Endothelial cell of umbilical vein (primary cell): ENCODE results near the gene COQ5. TPM values are rescaled to one million over a fixed set of nuclear protein-coding genes. Genes with fewer than 3 reads are reported as not detected.

ENCODE experiments used
- BruUV-seq: library from RNA; stranded (reverse); fragments of 400-500 nt; replicated peaks from 2 replicates; lab custom pipeline; 2021; lab: Mats Ljungman, UMichigan
- CTCF ChIA-PET: fragments of 300-600, 350-600 bp; sonication (Branson Sonifier 250); formaldehyde crosslinking; loops from one replicate; lab custom pipeline; 2021; ENCODE audit warnings: antibody characterized with exemption, inconsistent platforms; lab: Charles Lee
- POLR2A ChIA-PET: fragments of 300-600, 350-600 bp; sonication (Branson Sonifier 250); formaldehyde crosslinking; loops from one replicate; lab custom pipeline; 2021; ENCODE audit warnings: antibody characterized with exemption, inconsistent platforms; lab: Charles Lee
- DNase-seq: peaks from one replicate; pipeline ENCODE4 v3.0.0-alpha.2; 2011; ENCODE audit warnings: low read depth, low spot score
- FAIRE-seq: peaks from 2 replicates; lab custom pipeline; 2011; peaks lifted over from hg19 to GRCh38; lab: Jason Lieb, UNC
- H2AFZ ChIP-seq: 2 replicates; pipeline ENCODE4 v1.6.0; 2012; ENCODE audit warnings: low read depth, low read length, control low read depth, inconsistent platforms
- H3K27ac ChIP-seq: 2 replicates; pipeline ENCODE4 v1.5.1; 2011; ENCODE audit warnings: low read depth, mild to moderate bottlenecking, control low read depth, low read length, moderate library complexity; ENCODE audit not compliant: insufficient read depth
- H3K27me3 ChIP-seq, 2 experiments: 2 replicates each; pipeline versions ENCODE4 v1.6.0 to v1.6.1; 2011; ENCODE audit warnings: low read length in 2 of 2, mixed read lengths in 1 of 2; ENCODE audit not compliant: control insufficient read depth in 2 of 2, insufficient read depth in 2 of 2
- H3K36me3 ChIP-seq, 2 experiments: 2 replicates in 1 of 2; 3 replicates in 1 of 2; pipeline ENCODE4 v1.5.1; 2011; ENCODE audit warnings: low read length in 2 of 2, mild to moderate bottlenecking in 1 of 2, moderate library complexity in 1 of 2; ENCODE audit not compliant: control insufficient read depth in 2 of 2, insufficient read depth in 2 of 2; ENCODE audit errors: extremely low read depth in 1 of 2
- H3K4me1 ChIP-seq: 3 replicates; pipeline ENCODE4 v1.5.1; 2011; ENCODE audit warnings: mild to moderate bottlenecking, low read length; ENCODE audit not compliant: control insufficient read depth, insufficient read depth; ENCODE audit errors: extremely low read depth
- H3K4me2 ChIP-seq: 2 replicates; pipeline ENCODE4 v1.6.1; 2011; ENCODE audit warnings: low read length, control low read depth, mixed read lengths; ENCODE audit not compliant: insufficient read depth
- H3K4me3 ChIP-seq, 3 experiments: fragments of 200-600 bp in 1 of 3; sonication (generic), shearing (Covaris generic) in 1 of 3; replicated peaks in 1 of 3; 2 replicates each; pipeline ENCODE4 v1.5.1; 2011 to 2016; ENCODE audit warnings: control low read depth in 3 of 3, low read length in 3 of 3, mild to moderate bottlenecking in 2 of 3, inconsistent platforms in 1 of 3, low read depth in 1 of 3, moderate library complexity in 1 of 3; ENCODE audit not compliant: insufficient read depth in 1 of 3
- H3K79me2 ChIP-seq: 2 replicates; pipeline ENCODE4 v1.6.0; 2012; ENCODE audit warnings: low read length, inconsistent platforms; ENCODE audit not compliant: control insufficient read depth, insufficient read depth
- H3K9ac ChIP-seq: replicated peaks from 2 replicates; pipeline ENCODE3; 2011; ENCODE audit warnings: low read length, control low read depth; ENCODE audit not compliant: insufficient read depth; ENCODE audit errors: extremely low read depth
- H3K9me1 ChIP-seq: replicated peaks from 3 replicates; pipeline ENCODE4 v1.6.0; 2011; ENCODE audit warnings: mild to moderate bottlenecking, low read length; ENCODE audit not compliant: control insufficient read depth, insufficient read depth; ENCODE audit errors: extremely low read depth
- H3K9me3 ChIP-seq: replicated peaks from 2 replicates; pipeline ENCODE4 v1.5.1; 2012; ENCODE audit warnings: low read length, inconsistent platforms; ENCODE audit not compliant: control insufficient read depth, insufficient read depth
- H4K20me1 ChIP-seq: replicated peaks from 2 replicates; pipeline ENCODE3; 2011; ENCODE audit warnings: mild to moderate bottlenecking, low read length; ENCODE audit not compliant: control insufficient read depth, insufficient read depth; ENCODE audit errors: extremely low read depth
- EZH2 ChIP-seq: IDR thresholded peaks from 2 replicates; pipeline ENCODE4 v1.6.1; 2012; ENCODE audit warnings: borderline replicate concordance, low read depth, mild to moderate bottlenecking, moderate library complexity, low read length, inconsistent platforms; ENCODE audit not compliant: severe bottlenecking
- FOS ChIP-seq: IDR thresholded peaks from 2 replicates; pipeline ENCODE4 v1.6.1; 2011; ENCODE audit warnings: mild to moderate bottlenecking, low read length, moderate library complexity, borderline replicate concordance; ENCODE audit not compliant: insufficient read depth
- GATA2 ChIP-seq: IDR thresholded peaks from 2 replicates; pipeline ENCODE4 v1.7.0; 2011; ENCODE audit warnings: low read depth, mild to moderate bottlenecking, moderate library complexity, mixed read lengths, low read length; ENCODE audit not compliant: insufficient read length, insufficient read depth
- JUN ChIP-seq: IDR thresholded peaks from 2 replicates; pipeline ENCODE4 v1.6.1; 2011; ENCODE audit warnings: borderline replicate concordance, low read depth; ENCODE audit not compliant: insufficient read length, insufficient read depth
- MAX ChIP-seq: IDR thresholded peaks from 2 replicates; pipeline ENCODE4 v1.6.1; 2011; ENCODE audit not compliant: insufficient read depth, insufficient read length
- MYC ChIP-seq: IDR thresholded peaks from one replicate; pipeline ENCODE4 v1.6.1; 2011; ENCODE audit warnings: mild to moderate bottlenecking, low read depth, low read length
- POLR2A ChIP-seq: IDR thresholded peaks from 2 replicates; pipeline ENCODE4 v1.6.1; 2012; ENCODE audit warnings: low read depth, mild to moderate bottlenecking, control low read depth, low read length
- POLR2AphosphoS5 ChIP-seq: IDR thresholded peaks from 2 replicates; pipeline ENCODE4 v1.6.1; 2012; ENCODE audit warnings: low read depth, mild to moderate bottlenecking, control low read depth, low read length, moderate library complexity; ENCODE audit not compliant: insufficient read depth
- dilution Hi-C: fragments of 300-500 bp; cut with MboI; formaldehyde crosslinking; loops from one replicate; pipeline ENCODE4 v1.15.0; 2019; ENCODE audit warnings: low sequenced_read_pairs; ENCODE audit not compliant: extremely low pct_ligation_motif_present
- intact Hi-C: fragments of 100-400 bp; cut with micrococcal nuclease; formaldehyde crosslinking; loops from one replicate; pipeline ENCODE4 v1.10.0; 2022
- polyA plus RNA-seq, 4 experiments: library from polyadenylated mRNA; depleted of rRNA in 3 of 4; stranded (reverse) in 3 of 4; unstranded in 1 of 4; fragments of >200 nt; gene quantifications; 2 replicates each; pipeline versions ENCODE4 v1.2.1 to v1.2.3, GENCODE V29; 2011 to 2012; ENCODE audit warnings: missing spikeins in 1 of 4
- total RNA-seq: library from RNA; stranded (reverse); gene quantifications from 2 replicates; pipeline ENCODE4 v1.2.3, GENCODE V29; 2021
- TF ChIP-seq, protein P1 (sequence below), 2 donors: IDR thresholded peaks; 1 replicate in 1 of 2; 2 replicates in 1 of 2; pipeline ENCODE4 v1.5.1; 2011; ENCODE audit warnings: low read length in 2 of 2, mild to moderate bottlenecking in 2 of 2, moderate library complexity in 2 of 2, control low read depth in 1 of 2, inconsistent platforms in 1 of 2, low read depth in 1 of 2; ENCODE audit not compliant: insufficient read depth in 1 of 2; ENCODE audit errors: extremely low read depth in 1 of 2

COQ5 gene
- total and polyA plus RNA-seq, 2 donors (not counting 3 experiments of a cell fraction or from before 2014, with no cell fraction given): 19.7 to 23.7 TPM

DNA sequence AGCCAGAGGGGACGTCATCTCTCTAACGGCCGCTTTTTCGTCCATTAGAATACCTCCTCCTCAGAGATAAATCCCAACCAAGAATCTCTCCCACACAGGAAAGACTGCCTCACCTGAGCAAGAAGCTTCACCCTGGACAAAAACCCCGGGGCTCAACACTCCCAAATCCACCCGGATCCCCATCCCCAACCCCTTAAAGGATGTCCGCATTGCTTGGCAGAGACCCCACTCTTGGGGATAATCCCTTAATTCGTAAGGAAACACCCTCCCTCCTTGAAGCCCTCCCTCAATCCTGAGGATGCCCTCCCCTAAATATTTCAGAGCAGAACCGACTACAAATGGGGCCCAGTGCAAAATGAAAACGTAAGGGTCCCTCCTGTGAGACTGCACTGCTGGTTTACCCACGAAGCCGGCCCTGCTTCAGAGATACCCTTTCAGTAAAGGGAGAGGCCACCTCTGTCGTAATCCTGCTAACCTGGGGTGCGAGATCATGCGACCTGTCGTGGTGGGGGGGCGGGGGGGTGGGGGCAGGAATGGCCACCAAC is 33.7 kb downstream of the COQ5 start:
- Histone ChIP-seq H3K9me1 (no peaks in the 10 kb centered on the region), H3K9ac (peak overlapping the region; percentile 12), H3K4me2 (peak overlapping the region; percentile 64), H4K20me1 (peaks cover 11% of the 10 kb centered on the region), H3K27me3 (no peaks in the 10 kb centered on the region), H3K79me2 (peaks cover 24% of the 10 kb centered on the region), H3K4me1 (peaks cover 15% of the 10 kb centered on the region), H2AFZ (peak overlapping the region; percentile 4), H3K27ac (no peak overlapping the region), H3K36me3 (peaks cover 6 to 10% of the 10 kb centered on the region in 2 experiments), H3K9me3 (no peaks in the 10 kb centered on the region), H3K4me3 (peak overlapping the region; percentile 4 to 64 (median 48))
- dilution Hi-C loops (no loop called here), intact Hi-C loops (loop anchor here (1.0 kb wide), 1 partner anchor 26 kb away; the partner anchor contains the start of gene SRSF9)
- ChIA-PET CTCF (interaction anchor here (0.7 to 3.6 kb wide), 4 partner anchors 21 to 35 kb away, joined by 3 to 29 read pairs (median 6); partner anchors contain the start of gene COQ5), POLR2A (interaction anchor here (0.7 to 2.1 kb wide), 5 partner anchors 10 to 44 kb away, joined by 3 to 24 read pairs (median 6); partner anchors contain the start of gene SRSF9)
- no peak for FAIRE-seq
- no TSS peak for BruUV-seq
- no peak for DNase-seq
- no peak for TF ChIP-seq GATA2
- no peak for TF ChIP-seq POLR2AphosphoS5
- TF ChIP-seq JUN: no peak
- no peak for TF ChIP-seq POLR2A
- no peak for TF ChIP-seq FOS
- TF ChIP-seq, protein P1, sequence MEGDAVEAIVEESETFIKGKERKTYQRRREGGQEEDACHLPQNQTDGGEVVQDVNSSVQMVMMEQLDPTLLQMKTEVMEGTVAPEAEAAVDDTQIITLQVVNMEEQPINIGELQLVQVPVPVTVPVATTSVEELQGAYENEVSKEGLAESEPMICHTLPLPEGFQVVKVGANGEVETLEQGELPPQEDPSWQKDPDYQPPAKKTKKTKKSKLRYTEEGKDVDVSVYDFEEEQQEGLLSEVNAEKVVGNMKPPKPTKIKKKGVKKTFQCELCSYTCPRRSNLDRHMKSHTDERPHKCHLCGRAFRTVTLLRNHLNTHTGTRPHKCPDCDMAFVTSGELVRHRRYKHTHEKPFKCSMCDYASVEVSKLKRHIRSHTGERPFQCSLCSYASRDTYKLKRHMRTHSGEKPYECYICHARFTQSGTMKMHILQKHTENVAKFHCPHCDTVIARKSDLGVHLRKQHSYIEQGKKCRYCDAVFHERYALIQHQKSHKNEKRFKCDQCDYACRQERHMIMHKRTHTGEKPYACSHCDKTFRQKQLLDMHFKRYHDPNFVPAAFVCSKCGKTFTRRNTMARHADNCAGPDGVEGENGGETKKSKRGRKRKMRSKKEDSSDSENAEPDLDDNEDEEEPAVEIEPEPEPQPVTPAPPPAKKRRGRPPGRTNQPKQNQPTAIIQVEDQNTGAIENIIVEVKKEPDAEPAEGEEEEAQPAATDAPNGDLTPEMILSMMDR (IDR thresholded peaks at IDR 0.05; ENCODE audit: extremely low read depth in 1 of 2, insufficient read depth in 1 of 2, low read depth in 1 of 2, low read length in 2 of 2): no peak
- no peak for TF ChIP-seq EZH2
- TF ChIP-seq MYC: no peak
- TF ChIP-seq MAX: no peak
